ENCODE results near the gene NPW.

The NPW gene

GRCh38 chr16:2037115-2037514 lies 17.5 kb downstream of the NPW start:
- no peak for DNase-seq

GRCh38 chr16:2037647-2038381 lies 18.2 kb downstream of the NPW start:
- no peak for DNase-seq

- no peak for DNase-seq
Observed at GRCh38 chr16:2038382-2039231, 19.0 kb downstream of the NPW start.

- DNase-seq = no peak
Observed at GRCh38 chr16:2039274-2040031, 19.9 kb downstream of the NPW start.

GRCh38 chr16:2040041-2040786 lies 20.6 kb downstream of the NPW start:
- no peak for DNase-seq

- DNase-seq = no peak
Observed at GRCh38 chr16:2040787-2041522, 21.4 kb downstream of the NPW start.

- no peak for DNase-seq
Observed at GRCh38 chr16:2042171-2042985, 22.8 kb downstream of the NPW start.

- DNase-seq = no peak
Observed at GRCh38 chr16:2042986-2043666, 23.5 kb downstream of the NPW start.

- DNase-seq = no peak
Observed at GRCh38 chr16:2043667-2044451, 24.3 kb downstream of the NPW start.

GRCh38 chr16:2044541-2044940 lies 25.0 kb downstream of the NPW start:
- no peak for DNase-seq

- no peak for DNase-seq
Observed at GRCh38 chr16:2045965-2046892, 26.6 kb downstream of the NPW start.

- DNase-seq = no peak
Observed at GRCh38 chr16:2046893-2047329, 27.3 kb downstream of the NPW start.

- DNase-seq = peak; percentile 91
Observed at GRCh38 chr16:2047330-2048115, 27.9 kb downstream of the NPW start, which contains the start of the genes NTHL1 and TSC2. NTHL1 (minus strand) TSS chr16:2047834; CDS start chr16:2047823, 11 bp downstream. TSC2 (plus strand) TSS chr16:2047985; CDS start chr16:2048616, 631 bp downstream.

- DNase-seq = no peak
Observed at GRCh38 chr16:2048116-2048543, 28.5 kb downstream of the NPW start.

- no peak for DNase-seq
Observed at GRCh38 chr16:2053211-2053610, 33.6 kb downstream of the NPW start.

GRCh38 chr16:2053897-2054296 lies 34.3 kb downstream of the NPW start:
- no peak for DNase-seq

- DNase-seq = no peak
Observed at GRCh38 chr16:2054543-2055245, 35.1 kb downstream of the NPW start.
